Calu3 (cell line): Measurements from ENCODE around the gene C6orf136. TPM values are rescaled to one million over a fixed set of nuclear protein-coding genes. Genes with fewer than 3 reads are reported as not detected.

ENCODE experiments used
- BruUV-seq: library from RNA; stranded (reverse); fragments of 400-500 nt; replicated peaks from 2 replicates; lab custom pipeline; 2021; lab: Mats Ljungman, UMichigan
- CTCF ChIA-PET: fragments of 300-600 bp; sonication (Branson Sonifier 250); formaldehyde crosslinking; loops from one replicate; lab custom pipeline; 2022; ENCODE audit warnings: antibody characterized with exemption; lab: Charles Lee
- DNase-seq: peaks from one replicate; pipeline ENCODE4 v3.0.0; 2022
- H3K27ac Mint-ChIP-seq: one replicate; pipeline ENCODE4 v1.8.0; 2022; ENCODE audit warnings: mixed read lengths; ENCODE audit not compliant: unreplicated experiment
- H3K27me3 Mint-ChIP-seq: one replicate; pipeline ENCODE4 v1.8.0; 2022; ENCODE audit warnings: mixed read lengths; ENCODE audit not compliant: unreplicated experiment
- H3K36me3 Mint-ChIP-seq: one replicate; pipeline ENCODE4 v1.8.0; 2022; ENCODE audit warnings: mild to moderate bottlenecking, moderate library complexity, mixed read lengths; ENCODE audit not compliant: insufficient read depth, unreplicated experiment
- H3K4me1 Mint-ChIP-seq: one replicate; pipeline ENCODE4 v1.8.0; 2022; ENCODE audit warnings: mild to moderate bottlenecking, low read depth, mixed read lengths; ENCODE audit not compliant: unreplicated experiment
- H3K4me3 Mint-ChIP-seq: one replicate; pipeline ENCODE4 v1.8.0; 2022; ENCODE audit warnings: mild to moderate bottlenecking, low read depth, moderate library complexity, mixed read lengths; ENCODE audit not compliant: unreplicated experiment
- H3K9me3 Mint-ChIP-seq: one replicate; pipeline ENCODE4 v1.8.0; 2022; ENCODE audit warnings: low read depth, mixed read lengths; ENCODE audit not compliant: unreplicated experiment
- CTCF ChIP-seq: fragments of 200-600 bp; IDR thresholded peaks from one replicate; pipeline ENCODE4 v1.8.0; 2022; ENCODE audit warnings: antibody characterized with exemption; ENCODE audit not compliant: unreplicated experiment
- intact Hi-C: fragments of 100-400 bp; cut with micrococcal nuclease; formaldehyde crosslinking; loops from one replicate; pipeline ENCODE4 v1.10.0; 2022; ENCODE audit not compliant: unreplicated experiment
- total RNA-seq: library from RNA; stranded (reverse); gene quantifications from 2 replicates; pipeline ENCODE4 v1.2.3, GENCODE V29; 2022

C6orf136 gene
- total RNA-seq, 1 experiment from 2014 or later, result 32.4 TPM

GRCh38 chr6:30683183-30683979 lies 36.4 kb downstream of the C6orf136 start:
- no peak for DNase-seq
- peaks cover 79% of the 10 kb centered on the region for H3K36me3 Mint-ChIP-seq

GRCh38 chr6:30683980-30684338 lies 37.0 kb downstream of the C6orf136 start:
- no TSS peak for BruUV-seq
- H3K27ac Mint-ChIP-seq, result peak overlapping the region; percentile 4
- H3K4me1 Mint-ChIP-seq, result peaks cover 84% of the 10 kb centered on the region
- no peak for DNase-seq
- H3K36me3 Mint-ChIP-seq, result peaks cover 77% of the 10 kb centered on the region
- CTCF ChIA-PET, result interaction anchor here (0.6 kb wide), 1 partner anchor 301 kb away, joined by 4 read pairs; no protein-coding TSS in a partner anchor
- intact Hi-C loops, result no loop called here
- H3K27me3 Mint-ChIP-seq, result no peaks in the 10 kb centered on the region
- H3K9me3 Mint-ChIP-seq, result no peaks in the 10 kb centered on the region
- H3K4me3 Mint-ChIP-seq, result peak overlapping the region; percentile 41
- TF ChIP-seq CTCF, result no peak

More at GRCh38 chr6:30683183-30683979, 36.4 kb downstream of the C6orf136 start:
- intact Hi-C loops, result no loop called here
- Mint-ChIP-seq H3K27ac (peak overlapping the region; percentile 42), H3K4me3 (peak overlapping the region; percentile 41), H3K4me1 (peaks cover 82% of the 10 kb centered on the region), H3K9me3 (no peaks in the 10 kb centered on the region), H3K27me3 (no peaks in the 10 kb centered on the region)
- TF ChIP-seq CTCF, result no peak
- no TSS peak for BruUV-seq
- CTCF ChIA-PET, result interaction anchor here (0.6 kb wide), 1 partner anchor 301 kb away, joined by 4 read pairs; no protein-coding TSS in a partner anchor

- H3K36me3 Mint-ChIP-seq, result peaks cover 71% of the 10 kb centered on the region
- H3K27ac Mint-ChIP-seq, result peak overlapping the region; percentile 89
- intact Hi-C loops, result no loop called here
Observed at GRCh38 chr6:30684386-30685156, 37.6 kb downstream of the C6orf136 start.

More at GRCh38 chr6:30684386-30685156, 37.6 kb downstream of the C6orf136 start:
- Mint-ChIP-seq H3K9me3 (no peaks in the 10 kb centered on the region), H3K27me3 (no peaks in the 10 kb centered on the region), H3K4me3 (peak overlapping the region; percentile 78), H3K4me1 (peaks cover 84% of the 10 kb centered on the region)
- TF ChIP-seq CTCF, result no peak
- CTCF ChIA-PET, result interaction anchor here (0.6 kb wide), 1 partner anchor 300 kb away, joined by 4 read pairs; no protein-coding TSS in a partner anchor
- BruUV-seq, result no TSS peak
- no peak for DNase-seq
